Keratinocyte (primary cell): Measurements from ENCODE around the gene HEPHL1. TPM values are rescaled to one million over a fixed set of nuclear protein-coding genes. Genes with fewer than 3 reads are reported as not detected.

Source experiments
- DNase-seq: peaks from one replicate; pipeline ENCODE4 v3.0.0-alpha.2; 2011; ENCODE audit warnings: low read depth, missing footprints, low spot score
- FAIRE-seq: peaks from 2 replicates; lab custom pipeline; 2011; peaks lifted over from hg19 to GRCh38; lab: Jason Lieb, UNC
- H2AFZ ChIP-seq: 2 replicates; pipeline ENCODE4 v1.6.0; 2012; ENCODE audit warnings: low read length, control low read depth, inconsistent platforms; ENCODE audit not compliant: control insufficient read depth
- H3K27ac ChIP-seq: 2 replicates; pipeline ENCODE4 v1.5.1; 2011; ENCODE audit warnings: low read length; ENCODE audit not compliant: control insufficient read depth, insufficient read depth
- H3K27me3 ChIP-seq: 3 replicates; pipeline ENCODE4 v1.6.0; 2011; ENCODE audit warnings: low read length; ENCODE audit not compliant: control insufficient read depth, insufficient read depth; ENCODE audit errors: extremely low read depth
- H3K36me3 ChIP-seq, 2 experiments: 2 replicates in 1 of 2; 3 replicates in 1 of 2; pipeline ENCODE4 v1.5.1; 2011; ENCODE audit warnings: low read length in 2 of 2, mild to moderate bottlenecking in 1 of 2; ENCODE audit not compliant: control insufficient read depth in 2 of 2, insufficient read depth in 2 of 2; ENCODE audit errors: extremely low read depth in 1 of 2
- H3K4me1 ChIP-seq: 3 replicates; pipeline ENCODE4 v1.5.1; 2011; ENCODE audit warnings: low read length; ENCODE audit not compliant: control insufficient read depth, insufficient read depth; ENCODE audit errors: extremely low read depth
- H3K4me2 ChIP-seq: 3 replicates; pipeline ENCODE4 v1.6.0; 2011; ENCODE audit warnings: low read depth, low read length; ENCODE audit not compliant: control insufficient read depth, insufficient read depth; ENCODE audit errors: extremely low read depth
- H3K4me3 ChIP-seq, 3 experiments: fragments of 200-600 bp in 1 of 3; sonication (generic) in 1 of 3; 2 replicates in 2 of 3; 3 replicates in 1 of 3; pipeline ENCODE4 v1.5.1; 2011 to 2016; ENCODE audit warnings: low read length in 3 of 3, mild to moderate bottlenecking in 3 of 3, control low read depth in 2 of 3, inconsistent platforms in 1 of 3, low read depth in 1 of 3, mixed read lengths in 1 of 3, mixed run types in 1 of 3, moderate library complexity in 1 of 3; ENCODE audit not compliant: control insufficient read depth in 2 of 3, insufficient read depth in 2 of 3; ENCODE audit errors: extremely low read depth in 1 of 3
- H3K79me2 ChIP-seq: 2 replicates; pipeline ENCODE4 v1.6.0; 2012; ENCODE audit warnings: low read length; ENCODE audit not compliant: control insufficient read depth, insufficient read depth
- H3K9ac ChIP-seq: 3 replicates; pipeline ENCODE4 v1.6.0; 2011; ENCODE audit warnings: low read length; ENCODE audit not compliant: control insufficient read depth, insufficient read depth; ENCODE audit errors: extremely low read depth
- H3K9me1 ChIP-seq: 3 replicates; pipeline ENCODE4 v1.6.0; 2011; ENCODE audit warnings: low read length; ENCODE audit not compliant: control insufficient read depth, insufficient read depth; ENCODE audit errors: extremely low read depth
- H3K9me3 ChIP-seq: 2 replicates; pipeline ENCODE4 v1.5.1; 2012; ENCODE audit warnings: low read depth, low read length; ENCODE audit not compliant: control insufficient read depth
- H4K20me1 ChIP-seq: 3 replicates; pipeline ENCODE4 v1.6.0; 2011; ENCODE audit warnings: low read length; ENCODE audit not compliant: control insufficient read depth, insufficient read depth; ENCODE audit errors: extremely low read depth
- CTCF ChIP-seq, 3 experiments: IDR thresholded peaks in 1 of 3; conservative IDR thresholded peaks in 1 of 3; optimal IDR thresholded peaks in 1 of 3; 2 replicates in 2 of 3; 3 replicates in 1 of 3; pipeline versions ENCODE3 to v1.5.1; 2011; ENCODE audit warnings: low read length in 3 of 3, mild to moderate bottlenecking in 3 of 3, moderate library complexity in 2 of 3, control low read depth in 1 of 3, inconsistent platforms in 1 of 3; ENCODE audit not compliant: insufficient read depth in 2 of 3; ENCODE audit errors: extremely low read depth in 1 of 3
- EZH2 ChIP-seq: IDR thresholded peaks from one replicate; pipeline ENCODE4 v1.6.1; 2012; ENCODE audit warnings: inconsistent platforms, mild to moderate bottlenecking, low read length, moderate library complexity
- dilution Hi-C: fragments of 300-500 bp; cut with MboI; formaldehyde crosslinking; loops from one replicate; pipeline ENCODE4 v1.7.0; 2020; ENCODE audit warnings: low sequenced_read_pairs; ENCODE audit not compliant: extremely low pct_ligation_motif_present
- polyA plus RNA-seq, 5 experiments: library from polyadenylated mRNA; depleted of rRNA in 3 of 5; stranded (reverse) in 3 of 5; stranded (forward) in 1 of 5; unstranded in 1 of 5; fragments of >200 nt; gene quantifications; 1 replicate in 1 of 5; 2 replicates in 3 of 5; 3 replicates in 1 of 5; pipeline versions ENCODE4 v1.2.1 to v1.2.3, GENCODE V29; 2011 to 2012; ENCODE audit warnings: missing spikeins in 2 of 5, low read depth in 1 of 5, low replicate concordance in 1 of 5

HEPHL1 gene
- polyA plus RNA-seq, 1 donor (not counting 4 experiments of a cell fraction or from before 2014, with no cell fraction given), result 138 TPM

DNA sequence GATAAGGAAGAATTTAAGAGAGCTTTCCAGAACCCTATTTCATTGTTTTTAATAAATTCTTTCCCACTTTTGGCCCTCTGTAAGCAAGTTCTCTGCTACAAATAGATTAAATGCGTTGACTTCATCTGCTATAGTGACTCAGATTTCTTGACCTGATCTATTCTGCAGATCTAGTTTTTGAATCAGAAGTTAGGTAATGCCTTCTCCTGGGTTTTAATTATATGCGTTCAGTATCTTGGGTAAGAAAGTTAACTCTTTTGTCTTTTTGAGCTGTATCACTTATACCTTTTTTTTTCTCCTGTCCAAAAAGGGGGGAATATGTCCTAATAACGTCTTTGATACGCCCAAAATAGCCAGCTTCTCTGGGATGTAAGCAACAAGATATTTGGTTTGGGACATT, 2.4 kb upstream of the HEPHL1 start:
- DNase-seq (no peak), FAIRE-seq (peak; percentile 53)
- no peaks in the 10 kb centered on the region for H3K27me3 ChIP-seq
- peaks cover 54% of the 10 kb centered on the region for H3K4me1 ChIP-seq
- H3K4me2 ChIP-seq, result peak overlapping the region; percentile 33
- H3K27ac ChIP-seq, result peak overlapping the region; percentile 93
- H3K9me3 ChIP-seq, result peaks cover 6% of the 10 kb centered on the region
- H3K9me1 ChIP-seq, result no peaks in the 10 kb centered on the region
- dilution Hi-C loops, result no loop called here
- no peak overlapping the region for H2AFZ ChIP-seq
- peak overlapping the region; percentile 8 for H3K9ac ChIP-seq
- H4K20me1 ChIP-seq, result no peaks in the 10 kb centered on the region
- TF ChIP-seq CTCF (optimal IDR thresholded peaks at IDR 0.05 in 1 of 3, IDR thresholded peaks at IDR 0.05 in 1 of 3, conservative IDR thresholded peaks at IDR 0.05 in 1 of 3; ENCODE audit: extremely low read depth in 1 of 3, insufficient read depth in 2 of 3, low read length in 3 of 3) (no peak), EZH2 (no peak)
- no peaks in the 10 kb centered on the region for H3K36me3 ChIP-seq
- peaks cover 25% of the 10 kb centered on the region for H3K79me2 ChIP-seq
- no peak overlapping the region for H3K4me3 ChIP-seq

DNA sequence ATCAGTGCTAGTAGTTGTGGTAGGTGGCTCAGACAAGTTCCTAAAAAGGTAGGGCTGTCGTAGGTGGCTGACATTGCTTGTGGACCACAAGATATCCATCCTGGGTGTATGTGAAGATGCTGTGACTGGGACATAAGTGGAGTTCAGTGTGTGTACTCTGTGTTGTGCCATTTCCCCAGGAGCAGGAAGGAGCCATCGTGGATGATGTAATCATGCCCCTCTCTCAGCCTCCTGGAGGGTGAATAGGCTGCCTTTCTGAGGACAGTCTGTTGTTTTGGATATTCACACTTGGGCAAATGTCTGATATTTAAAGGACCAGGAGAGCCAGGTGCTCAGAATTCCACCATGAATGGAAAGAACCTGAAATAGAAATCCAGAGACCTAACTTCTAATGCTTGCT, 2.7 kb downstream of the HEPHL1 start:
- TF ChIP-seq EZH2 (no peak), CTCF (optimal IDR thresholded peaks at IDR 0.05 in 1 of 3, IDR thresholded peaks at IDR 0.05 in 1 of 3, conservative IDR thresholded peaks at IDR 0.05 in 1 of 3; ENCODE audit: extremely low read depth in 1 of 3, insufficient read depth in 2 of 3, low read length in 3 of 3) (no peak)

More for the DNA sequence above, 2.7 kb downstream of the HEPHL1 start:
- Histone ChIP-seq H3K9ac (no peak overlapping the region), H3K4me1 (peaks cover 53% of the 10 kb centered on the region), H3K4me3 (peak overlapping the region in 2 of 3 experiments; percentile 8 to 49), H3K36me3 (no peaks in the 10 kb centered on the region), H3K4me2 (peak overlapping the region; percentile 60), H3K27ac (peak overlapping the region; percentile 7), H3K79me2 (peaks cover 62% of the 10 kb centered on the region), H3K9me1 (no peaks in the 10 kb centered on the region), H3K9me3 (no peaks in the 10 kb centered on the region), H2AFZ (no peak overlapping the region), H4K20me1 (no peaks in the 10 kb centered on the region), H3K27me3 (no peaks in the 10 kb centered on the region)
- FAIRE-seq (no peak), DNase-seq (no peak)
- dilution Hi-C loops, result no loop called here
